GM12892 (cell line): ENCODE measurements around the gene FAM168A.

Experiments used
- POLR2A ChIP-seq: IDR thresholded peaks from 2 replicates; pipeline ENCODE4 v1.6.1; 2011; ENCODE audit warnings: low read depth, low read length, control low read depth
- POLR2AphosphoS5 ChIP-seq: IDR thresholded peaks from 2 replicates; pipeline ENCODE4 v1.6.1; 2011; ENCODE audit warnings: low read depth, low read length, control low read depth
- TAF1 ChIP-seq: IDR thresholded peaks from 2 replicates; pipeline ENCODE4 v1.6.1; 2011; ENCODE audit warnings: low read depth, mild to moderate bottlenecking, control low read depth, low read length, borderline replicate concordance

DNA sequence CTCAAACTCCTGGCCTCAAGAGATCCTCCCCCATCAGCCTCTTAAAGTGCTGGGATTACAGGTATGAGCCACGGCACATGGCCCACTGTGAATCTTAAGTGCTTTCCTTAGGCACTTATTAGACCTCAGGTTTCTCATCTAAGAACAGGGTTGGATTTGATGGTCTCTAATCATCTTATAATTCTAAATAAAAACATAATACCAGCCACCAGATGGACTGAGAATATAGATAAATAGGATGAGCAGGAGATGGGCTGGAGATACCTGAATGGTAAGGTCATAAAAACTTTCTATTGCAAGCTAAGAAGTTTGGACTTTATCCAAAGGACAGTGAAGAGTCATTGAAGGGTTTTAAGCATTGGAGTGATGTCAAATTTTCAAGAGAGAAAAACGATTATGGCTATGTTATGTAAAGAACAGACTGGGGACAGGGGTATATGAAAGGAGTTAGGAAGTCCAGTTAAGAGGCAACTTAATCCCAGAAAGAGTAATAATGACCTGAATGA is 136.5 kb downstream of the FAM168A start:
- no peak for TF ChIP-seq POLR2AphosphoS5
- no peak for TF ChIP-seq POLR2A
- TF ChIP-seq TAF1: no peak
